ENCODE data around the gene PDRG1.

Gene PDRG1
- total RNA-seq: 11.8 to 12.4 reads per million in 2 donors

GRCh38 chr20:31951530-31952453 is at the start of gene PDRG1:
Gene PDRG1, minus strand, starts transcription at chr20:31952046. Its CDS starts 85 bp downstream, at chr20:31951961.
- DNase-seq: peak; percentile 93 to 97 (median 95)

DNA sequence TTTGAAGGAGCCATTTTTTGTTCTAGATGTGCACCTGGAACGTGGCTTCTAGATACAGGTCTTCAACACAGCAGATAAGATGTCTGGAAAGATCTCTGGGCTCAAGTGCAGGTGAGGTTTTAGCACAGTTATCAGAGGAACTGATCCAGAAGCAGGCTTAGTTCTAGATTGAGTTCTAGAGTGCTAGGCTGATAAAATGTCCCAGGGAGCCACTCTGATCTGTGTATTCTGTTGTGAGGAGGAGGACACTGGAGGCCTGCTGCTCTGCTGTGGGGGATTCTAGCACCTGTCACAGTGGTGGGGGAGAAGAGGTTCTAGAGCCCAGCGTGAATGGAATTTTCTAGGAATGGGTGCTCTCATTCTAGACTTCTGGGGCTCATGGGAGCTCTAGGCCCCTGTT is 46.4 kb upstream of the PDRG1 start:
- DNase-seq: no peak

GRCh38 chr20:31996996-31997395 is 45.1 kb upstream of the PDRG1 start:
- DNase-seq: no peak

GRCh38 chr20:31992086-31992485 is 40.2 kb upstream of the PDRG1 start:
- DNase-seq: no peak

DNA sequence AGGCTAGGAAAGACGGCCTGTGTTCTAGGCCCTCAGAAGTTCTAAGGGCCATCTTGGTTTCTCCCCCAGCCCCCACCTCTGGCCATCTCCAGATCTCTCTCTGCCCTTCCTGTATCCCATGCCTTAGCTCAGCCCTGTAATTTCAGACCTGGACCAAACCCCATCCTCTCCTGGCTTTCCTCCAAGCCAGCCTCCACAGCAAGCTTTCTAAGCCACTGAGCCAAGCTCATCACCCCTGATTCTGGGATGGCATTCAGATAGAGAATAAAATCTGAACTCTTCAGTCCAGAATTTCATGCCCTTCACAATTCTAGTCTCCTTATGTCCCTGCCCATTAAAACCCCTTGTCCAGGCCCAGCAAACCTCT is 39.5 kb upstream of the PDRG1 start:
- DNase-seq: no peak

DNA sequence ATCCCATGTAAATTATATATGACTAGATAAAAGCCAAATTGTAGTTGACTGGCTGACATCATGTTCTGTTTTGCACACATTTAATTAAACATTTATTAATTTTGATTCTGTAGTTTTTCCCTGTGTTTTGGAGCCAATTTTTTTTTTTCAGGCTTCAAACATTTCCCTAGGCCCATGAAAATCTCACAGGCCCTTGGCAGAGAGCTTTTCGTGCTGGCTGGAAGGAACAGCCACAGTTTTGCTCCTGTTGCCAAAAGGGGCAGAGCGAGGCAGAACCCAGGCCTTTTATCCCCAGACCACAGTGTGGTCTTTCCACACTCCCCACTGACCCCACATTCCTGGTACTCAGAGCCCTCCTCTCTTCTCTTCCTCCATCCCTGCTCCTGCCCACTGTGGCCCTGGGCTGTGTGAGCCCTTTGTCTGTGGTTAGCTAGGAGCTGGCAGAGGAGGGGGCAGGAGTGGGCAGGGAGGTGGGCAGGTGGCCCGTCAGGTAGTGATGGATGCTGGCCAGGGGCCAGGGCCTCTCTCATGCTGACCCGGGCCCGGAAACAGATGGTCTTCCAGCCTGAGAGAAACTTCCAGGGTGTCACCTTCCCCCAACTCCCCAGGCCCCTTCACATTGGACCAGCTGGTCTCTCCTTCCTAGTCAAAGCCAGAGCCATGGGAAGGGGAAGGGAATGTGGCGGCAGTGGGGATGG is 38.9 kb upstream of the PDRG1 start:
- no peak for DNase-seq

DNA sequence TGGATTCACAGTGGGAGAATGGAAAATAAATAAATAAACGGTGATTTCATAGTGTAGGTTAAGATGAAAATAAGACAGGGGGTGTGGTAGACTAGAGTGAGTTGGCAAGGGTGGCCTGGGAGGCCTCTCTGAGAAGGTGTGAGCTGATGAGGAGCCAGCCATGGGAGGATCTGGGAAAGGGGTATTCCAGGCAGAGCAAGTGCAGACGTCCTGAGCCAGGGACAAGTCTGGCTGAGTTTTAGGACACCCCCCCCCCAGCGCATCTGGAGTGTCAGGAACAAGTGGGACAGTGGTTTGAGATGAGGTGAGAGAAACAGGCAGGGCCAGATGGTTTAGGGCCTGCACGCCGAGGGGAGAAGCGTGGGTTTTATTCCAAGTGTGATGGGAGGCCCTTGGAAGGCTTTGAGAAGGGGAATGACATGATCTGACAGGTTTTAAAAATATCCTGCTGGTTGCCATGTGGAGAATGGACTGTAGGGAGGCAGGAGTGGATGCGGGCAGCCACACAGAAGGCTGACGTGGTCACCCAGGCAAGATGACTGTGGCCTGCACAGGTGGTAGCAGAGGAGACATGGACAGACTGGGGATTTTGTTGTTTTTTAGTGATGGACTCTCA is 37.3 kb upstream of the PDRG1 start:
- DNase-seq: no peak

- DNase-seq: no peak
Measured at GRCh38 chr20:31988430-31989015, 36.7 kb upstream of the PDRG1 start.

DNA sequence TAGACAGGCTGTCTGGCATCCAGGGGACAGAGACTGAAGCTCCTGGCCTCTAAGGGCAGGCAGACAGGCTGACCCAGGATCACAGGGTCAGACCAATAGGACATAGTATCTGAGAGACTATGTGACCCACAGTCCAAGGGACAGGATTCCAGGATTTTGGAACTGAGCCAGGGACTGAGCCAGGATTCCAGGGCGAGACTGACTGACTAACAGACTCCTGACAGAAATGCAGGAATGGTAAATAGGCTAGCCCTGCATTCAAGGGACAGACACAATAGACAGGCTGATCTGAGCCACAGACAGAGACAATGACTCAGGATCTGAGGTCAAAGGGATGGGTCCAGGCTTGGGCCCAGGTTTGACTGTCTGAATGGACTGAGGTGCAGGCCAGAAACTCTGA is 35.9 kb upstream of the PDRG1 start:
- no peak for DNase-seq

GRCh38 chr20:31984981-31985471 is 33.2 kb upstream of the PDRG1 start:
- no peak for DNase-seq

DNA sequence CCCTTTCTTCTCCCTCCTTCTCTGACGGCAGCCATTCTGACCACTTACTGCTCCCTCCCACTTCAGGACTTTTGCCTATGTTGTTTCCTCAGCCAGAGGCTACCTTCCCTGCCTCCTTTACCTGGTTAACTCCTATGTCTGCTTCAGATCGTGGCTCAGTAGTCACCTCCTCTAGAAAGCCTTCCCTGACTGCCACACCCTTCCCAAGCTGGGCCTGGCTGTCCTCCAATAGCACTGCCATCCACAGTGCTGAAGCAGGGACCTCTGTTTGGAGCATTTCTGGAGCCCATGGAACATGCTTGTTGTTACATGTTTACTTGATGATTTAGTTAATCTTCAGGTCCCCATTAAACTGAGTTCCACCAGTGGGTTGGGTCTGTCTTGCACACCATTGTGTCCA is 29.9 kb upstream of the PDRG1 start:
- DNase-seq: no peak

DNA sequence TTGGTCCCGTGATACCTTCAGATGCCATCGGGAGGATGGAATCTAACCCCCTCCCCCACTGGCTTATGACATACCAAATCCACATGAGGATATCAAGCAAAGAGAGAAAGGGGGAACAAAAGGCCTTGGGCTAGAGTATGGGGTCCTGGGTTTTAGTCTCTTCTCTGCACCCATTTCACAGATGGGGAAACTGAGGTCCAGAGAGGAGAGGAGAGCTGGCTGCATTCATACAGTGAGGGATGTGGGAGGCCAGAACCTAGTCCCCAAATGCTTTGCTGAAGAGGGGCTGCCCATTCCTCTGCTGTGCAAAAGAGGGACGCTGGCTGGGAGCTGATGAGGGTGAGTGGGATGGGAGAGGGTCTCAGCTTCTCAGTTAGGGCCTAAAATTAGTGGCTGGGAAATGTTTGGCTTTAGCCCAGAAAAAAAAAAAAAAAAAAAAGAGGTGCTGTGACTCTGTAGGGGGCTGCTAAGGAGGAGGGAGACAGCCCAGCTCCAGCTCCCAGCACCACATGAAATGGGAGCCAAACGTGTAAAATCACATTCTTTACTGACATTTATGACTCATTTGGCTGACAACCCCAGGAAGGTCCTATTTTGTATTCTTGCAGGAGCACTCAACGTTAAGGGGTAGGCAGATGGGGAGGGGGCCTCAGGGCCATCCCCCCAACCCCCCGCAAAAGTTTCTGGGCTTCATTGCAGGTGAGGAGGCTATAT is 28.0 kb upstream of the PDRG1 start:
- DNase-seq: no peak

DNA sequence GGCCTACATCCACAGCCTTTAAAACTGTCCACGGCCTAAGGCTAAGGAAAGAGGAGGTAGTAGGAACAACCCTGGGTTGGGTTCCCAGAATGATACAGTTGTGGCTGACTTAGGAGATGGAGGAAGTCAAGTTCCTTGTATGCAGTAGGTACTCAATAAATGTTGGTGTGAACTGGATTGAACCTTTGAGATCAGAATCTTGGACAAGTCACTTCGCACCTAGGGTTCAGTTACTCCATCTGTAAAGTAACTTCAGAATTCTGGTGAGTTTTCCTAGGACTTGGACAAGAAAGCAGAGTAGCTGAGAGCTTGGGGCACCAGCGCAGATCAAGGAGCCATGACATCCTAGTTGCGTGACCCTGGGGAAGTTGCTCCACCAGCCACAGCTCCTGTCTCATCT is 25.2 kb upstream of the PDRG1 start:
- DNase-seq: no peak

GRCh38 chr20:31975874-31976273 is 24.0 kb upstream of the PDRG1 start:
- DNase-seq: no peak

GRCh38 chr20:31974951-31975487 is 23.2 kb upstream of the PDRG1 start:
- no peak for DNase-seq

GRCh38 chr20:31974296-31974695 is 22.4 kb upstream of the PDRG1 start:
- DNase-seq: no peak

- no peak for DNase-seq
Measured at GRCh38 chr20:31972471-31973021, 20.7 kb upstream of the PDRG1 start.

DNA sequence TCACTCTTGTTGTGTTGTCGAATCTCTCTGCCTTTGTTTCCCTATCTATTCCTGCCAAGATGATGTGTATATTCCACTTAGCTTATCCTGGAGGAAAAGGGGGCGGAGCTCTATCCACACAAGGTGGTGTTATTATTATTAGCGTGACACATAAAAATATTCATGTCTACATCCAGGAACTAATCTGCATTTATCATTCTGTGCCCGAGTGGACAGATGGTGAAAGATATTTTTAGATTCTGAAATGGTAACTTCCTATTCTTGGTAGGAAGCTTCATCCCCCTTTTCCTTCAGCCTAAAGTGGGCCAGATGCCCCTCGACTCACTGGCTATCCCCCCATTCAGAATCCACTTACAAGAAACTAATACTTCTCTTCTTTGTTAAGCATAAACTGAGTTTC is 18.1 kb upstream of the PDRG1 start:
- DNase-seq: no peak

DNA sequence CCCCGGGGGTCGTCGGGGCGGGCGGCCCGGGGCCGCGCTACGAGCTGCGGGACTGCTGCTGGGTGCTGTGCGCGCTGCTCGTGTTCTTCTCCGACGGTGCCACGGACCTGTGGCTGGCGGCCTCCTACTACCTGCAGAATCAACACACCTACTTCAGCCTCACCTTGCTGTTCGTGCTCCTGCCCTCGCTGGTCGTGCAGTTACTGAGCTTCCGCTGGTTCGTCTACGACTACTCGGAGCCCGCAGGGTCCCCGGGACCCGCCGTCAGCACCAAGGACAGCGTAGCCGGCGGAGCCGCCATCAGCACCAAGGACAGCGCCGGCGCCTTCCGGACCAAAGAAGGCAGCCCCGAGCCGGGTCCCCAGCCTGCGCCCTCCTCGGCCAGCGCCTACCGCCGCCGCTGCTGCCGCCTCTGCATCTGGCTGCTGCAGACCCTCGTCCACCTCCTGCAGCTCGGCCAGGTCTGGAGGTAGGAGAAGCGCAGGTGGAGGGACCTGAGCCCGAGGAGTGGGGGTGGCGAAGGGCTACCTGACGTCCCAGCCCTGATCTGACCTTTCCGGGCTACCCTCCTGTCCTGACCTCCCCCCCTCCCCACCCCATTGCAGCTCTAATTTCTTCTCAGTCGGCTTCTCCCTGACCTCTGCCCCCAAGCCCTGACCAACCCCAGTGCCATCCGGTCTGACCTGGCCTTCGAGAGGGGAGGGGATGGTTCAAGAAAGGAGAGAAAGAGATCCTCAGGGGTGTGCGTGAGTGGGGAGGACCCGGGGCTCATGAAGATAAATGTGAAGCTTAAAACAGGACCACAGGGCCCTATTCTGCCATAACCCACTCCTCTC is 16.7 kb upstream of the PDRG1 start:
- DNase-seq: peak; percentile 65 to 75 (median 72)

DNA sequence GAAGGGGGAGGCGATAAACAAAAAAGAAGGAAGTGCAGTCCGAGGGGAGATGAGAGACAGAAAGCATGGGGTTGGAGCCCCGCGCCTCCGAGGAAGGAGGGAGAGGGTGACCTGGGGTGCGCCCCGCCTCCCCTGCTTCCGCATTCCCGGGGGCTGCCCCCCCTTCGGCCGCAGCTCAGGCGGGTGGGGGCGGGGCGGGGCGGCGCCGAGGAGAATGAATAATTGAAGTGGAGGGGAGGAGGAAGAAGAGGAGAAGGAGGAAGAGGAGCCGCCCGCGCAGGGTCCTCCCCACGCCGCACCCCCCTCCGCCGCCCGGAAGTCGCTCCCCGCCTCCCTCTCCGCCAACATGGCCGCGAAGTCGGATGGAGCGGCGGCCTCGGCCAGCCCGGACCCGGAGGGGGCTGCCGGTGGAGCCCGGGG is 16.0 kb upstream of the PDRG1 start, which contains the start of gene XKR7:
XKR7 (plus strand) TSS at position 322 of the 420 bp plus-strand sequence; CDS start at position 347, 25 bp downstream.
- DNase-seq: peak in 1 of 5 experiments; percentile 8

Measured in T-helper 2 cell (primary cell).